22Rv1 (cell line): ENCODE results near the gene LAMA3.

Source experiments
- H3K27ac ChIP-seq: fragments of 450-650 bp; 2 replicates; pipeline ENCODE4 v1.5.1; 2017
- ZFX ChIP-seq: fragments of 450-650 bp; IDR thresholded peaks from 2 replicates; pipeline ENCODE4 v1.6.1; 2017; ENCODE audit warnings: antibody characterized with exemption, borderline replicate concordance
- TF ChIP-seq, protein P1 (sequence below): fragments of 450-650 bp; IDR thresholded peaks from 2 replicates; pipeline ENCODE4 v1.5.1; 2017; ENCODE audit warnings: mild to moderate bottlenecking

Gene LAMA3

GRCh38 chr18:23859466-23860336 is 170.4 kb downstream of the LAMA3 start:
- H3K27ac ChIP-seq: no peak overlapping the region
- TF ChIP-seq ZFX: no peak
- TF ChIP-seq, protein P1, sequence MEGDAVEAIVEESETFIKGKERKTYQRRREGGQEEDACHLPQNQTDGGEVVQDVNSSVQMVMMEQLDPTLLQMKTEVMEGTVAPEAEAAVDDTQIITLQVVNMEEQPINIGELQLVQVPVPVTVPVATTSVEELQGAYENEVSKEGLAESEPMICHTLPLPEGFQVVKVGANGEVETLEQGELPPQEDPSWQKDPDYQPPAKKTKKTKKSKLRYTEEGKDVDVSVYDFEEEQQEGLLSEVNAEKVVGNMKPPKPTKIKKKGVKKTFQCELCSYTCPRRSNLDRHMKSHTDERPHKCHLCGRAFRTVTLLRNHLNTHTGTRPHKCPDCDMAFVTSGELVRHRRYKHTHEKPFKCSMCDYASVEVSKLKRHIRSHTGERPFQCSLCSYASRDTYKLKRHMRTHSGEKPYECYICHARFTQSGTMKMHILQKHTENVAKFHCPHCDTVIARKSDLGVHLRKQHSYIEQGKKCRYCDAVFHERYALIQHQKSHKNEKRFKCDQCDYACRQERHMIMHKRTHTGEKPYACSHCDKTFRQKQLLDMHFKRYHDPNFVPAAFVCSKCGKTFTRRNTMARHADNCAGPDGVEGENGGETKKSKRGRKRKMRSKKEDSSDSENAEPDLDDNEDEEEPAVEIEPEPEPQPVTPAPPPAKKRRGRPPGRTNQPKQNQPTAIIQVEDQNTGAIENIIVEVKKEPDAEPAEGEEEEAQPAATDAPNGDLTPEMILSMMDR: no peak

DNA sequence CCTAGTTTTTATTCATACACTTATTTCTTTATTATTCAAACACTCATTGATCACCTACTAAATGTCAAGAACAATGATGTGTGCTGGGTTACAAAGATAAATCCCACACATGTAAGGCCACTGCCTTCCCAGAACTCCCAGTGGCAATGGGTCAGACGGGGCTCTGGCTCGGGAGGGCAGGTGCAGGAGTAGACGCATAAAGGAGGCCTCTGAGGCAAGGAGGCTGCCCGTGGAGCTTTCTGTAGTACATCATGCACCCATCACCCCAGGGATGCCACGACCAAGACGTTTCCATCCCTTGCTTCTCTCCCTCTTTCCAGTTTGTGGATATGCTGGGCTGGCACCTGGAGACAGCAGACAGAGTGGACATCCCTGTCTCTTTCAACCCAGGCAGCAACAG is 172.1 kb downstream of the LAMA3 start:
- TF ChIP-seq ZFX: no peak
- TF ChIP-seq, protein P1: no peak
- H3K27ac ChIP-seq: no peak overlapping the region

GRCh38 chr18:23861805-23862470 is 172.7 kb downstream of the LAMA3 start:
- TF ChIP-seq, protein P1: no peak
- no peak for TF ChIP-seq ZFX
- H3K27ac ChIP-seq: no peak overlapping the region

- H3K27ac ChIP-seq: no peak overlapping the region
- TF ChIP-seq, protein P1: no peak
- TF ChIP-seq ZFX: no peak
Measured at GRCh38 chr18:23864624-23865023, 175.4 kb downstream of the LAMA3 start.

DNA sequence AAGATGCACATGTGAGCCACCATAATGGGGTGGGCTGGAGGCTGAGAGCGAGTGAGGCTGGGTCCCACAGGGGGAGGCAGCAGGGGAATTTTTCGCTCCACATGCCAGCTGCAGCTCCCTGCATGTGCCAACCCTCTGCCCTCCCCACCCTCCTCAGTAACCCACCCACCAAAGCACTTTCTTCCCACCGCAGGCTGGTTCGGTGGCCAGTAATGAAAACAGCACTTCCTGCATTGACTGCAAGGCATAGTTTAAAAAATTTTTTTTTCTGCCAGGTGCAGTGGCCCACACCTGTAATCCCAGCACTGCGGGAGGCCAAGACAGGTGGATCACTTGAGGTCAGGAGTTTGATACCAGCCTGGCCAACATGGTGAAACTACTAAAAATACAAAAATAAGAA is 177.8 kb downstream of the LAMA3 start:
- no peak overlapping the region for H3K27ac ChIP-seq
- TF ChIP-seq, protein P1: no peak
- TF ChIP-seq ZFX: no peak

DNA sequence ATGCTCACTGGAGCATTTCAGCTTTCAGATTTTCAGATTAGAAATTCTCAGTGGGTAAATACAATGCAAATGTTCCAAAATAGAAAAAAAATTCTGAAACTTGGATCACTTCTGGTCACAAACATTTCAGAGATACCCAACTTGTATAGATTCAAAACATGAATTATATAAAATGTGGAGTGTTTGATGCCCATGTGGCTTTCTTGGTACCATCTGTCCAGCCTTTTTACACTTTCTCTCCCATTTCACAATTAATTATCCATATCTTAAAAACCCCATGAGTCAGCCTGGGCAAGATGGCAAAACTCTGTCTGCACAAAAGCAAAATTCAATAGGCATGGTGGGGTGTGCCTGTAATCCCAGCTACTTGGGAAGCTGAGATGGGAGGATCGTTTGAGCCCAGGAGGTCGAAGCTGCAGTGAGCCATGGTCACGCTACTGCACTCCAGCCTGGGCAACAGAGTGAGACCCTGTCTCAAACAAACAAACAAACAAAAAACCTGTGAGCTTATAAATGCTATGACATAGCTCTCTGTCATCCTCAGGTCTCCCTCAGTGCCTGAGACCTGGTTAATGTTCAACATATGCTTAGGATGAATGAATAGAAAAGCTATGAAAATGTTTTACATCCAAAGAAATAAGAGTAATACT is 179.0 kb downstream of the LAMA3 start:
- TF ChIP-seq, protein P1: no peak
- H3K27ac ChIP-seq: no peak overlapping the region
